HepG2 (cell line): ENCODE measurements around the gene RPS10. TPM values are rescaled to one million over a fixed set of nuclear protein-coding genes. Genes with fewer than 3 reads are reported as not detected.

ENCODE experiments used
- AHR ChIP-seq: IDR thresholded peaks from 2 replicates; pipeline ENCODE4 v1.6.1; 2018; ENCODE audit warnings: missing genetic modification reagents, missing compliant biosample characterization
- BCLAF1 ChIP-seq: fragments of 450-650 bp; IDR thresholded peaks from 2 replicates; pipeline ENCODE4 v1.6.1; 2017; ENCODE audit warnings: mild to moderate bottlenecking
- BHLHE40 ChIP-seq: IDR thresholded peaks from 2 replicates; pipeline ENCODE4 v1.6.1; 2011; ENCODE audit warnings: low read length, improper control_type of control experiment
- CERS6 ChIP-seq: sonication (generic); formaldehyde crosslinking; IDR thresholded peaks from 2 replicates; pipeline ENCODE4 v1.5.0; 2020; ENCODE audit warnings: missing genetic modification reagents
- ELF4 ChIP-seq: sonication (generic); formaldehyde crosslinking; IDR thresholded peaks from 2 replicates; pipeline ENCODE4 v1.5.0; 2020; ENCODE audit warnings: missing genetic modification reagents, mild to moderate bottlenecking, moderate library complexity, borderline replicate concordance
- MBNL3 ChIP-seq: fragments of 250-450 bp; sonication (Bioruptor Pico); conservative IDR thresholded peaks from 2 replicates; pipeline ENCODE4 v1.8.0; 2022; ENCODE audit warnings: mild to moderate bottlenecking, inconsistent platforms
- NCOA2 ChIP-seq: sonication (generic); formaldehyde crosslinking; IDR thresholded peaks from 2 replicates; pipeline ENCODE4 v1.8.0; 2022; ENCODE audit warnings: inconsistent platforms
- PRDM4 ChIP-seq: sonication (generic); formaldehyde crosslinking; IDR thresholded peaks from 2 replicates; pipeline ENCODE4 v1.9.0; 2021; ENCODE audit warnings: missing genetic modification reagents, borderline replicate concordance
- SALL2 ChIP-seq: sonication (generic); formaldehyde crosslinking; IDR thresholded peaks from 2 replicates; pipeline ENCODE4 v1.8.1; 2023; ENCODE audit warnings: mild to moderate bottlenecking, missing genetic modification reagents, inconsistent platforms
- SIX1 ChIP-seq: sonication (generic); formaldehyde crosslinking; IDR thresholded peaks from 2 replicates; pipeline ENCODE4 v1.4.0; 2020; ENCODE audit warnings: missing genetic modification reagents, borderline replicate concordance
- ZBTB26 ChIP-seq: IDR thresholded peaks from 2 replicates; pipeline ENCODE4 v1.6.1; 2016; ENCODE audit warnings: missing compliant biosample characterization, missing genetic modification reagents, borderline replicate concordance
- ZFP1 ChIP-seq: IDR thresholded peaks from 2 replicates; pipeline ENCODE4 v1.6.1; 2016
- ZFP91 ChIP-seq: sonication (generic); formaldehyde crosslinking; IDR thresholded peaks from 2 replicates; pipeline ENCODE4 v1.9.0; 2022; ENCODE audit warnings: missing genetic modification reagents, mild to moderate bottlenecking, borderline replicate concordance
- ZMAT5 ChIP-seq: sonication (generic); formaldehyde crosslinking; IDR thresholded peaks from 2 replicates; pipeline ENCODE4 v1.5.0; 2020; ENCODE audit warnings: mild to moderate bottlenecking, low read depth, missing genetic modification reagents, borderline replicate concordance
- ZNF441 ChIP-seq: sonication (generic); formaldehyde crosslinking; IDR thresholded peaks from 2 replicates; pipeline ENCODE4 v1.7.0; 2021; ENCODE audit warnings: missing genetic modification reagents, borderline replicate concordance
- ZNF749 ChIP-seq: sonication (generic); formaldehyde crosslinking; IDR thresholded peaks from 2 replicates; pipeline ENCODE4 v1.8.0; 2022; ENCODE audit warnings: mild to moderate bottlenecking, missing genetic modification reagents, moderate library complexity, borderline replicate concordance
- ZNF766 ChIP-seq: sonication (generic); formaldehyde crosslinking; IDR thresholded peaks from 2 replicates; pipeline ENCODE4 v1.5.0; 2020; ENCODE audit warnings: missing genetic modification reagents, borderline replicate concordance
- polyA plus RNA-seq, 8 experiments: library from polyadenylated mRNA; depleted of rRNA in 3 of 8; stranded (reverse) in 7 of 8; unstranded in 1 of 8; fragments of >200 nt; fragmentation: Illumina TruSeq in 4 of 8; extraction: Trizol in 4 of 8; gene quantifications; 2 replicates each; pipeline versions ENCODE4 v1.2.1 to v1.2.3, GENCODE V29; 2011 to 2016; ENCODE audit warnings: low read depth in 4 of 8, missing spikeins in 1 of 8, mixed read lengths in 1 of 8; ENCODE audit not compliant: insufficient read depth in 1 of 8
- total RNA-seq, 5 experiments: library from RNA; depleted of rRNA; stranded (reverse); fragments of >200 nt; fragmentation: Illumina TruSeq; extraction: Trizol; gene quantifications; 2 replicates each; pipeline ENCODE4 v1.2.3, GENCODE V29; 2016; ENCODE audit warnings: low read depth in 1 of 5
- TF ChIP-seq, protein P1 (sequence below): sonication (generic); IDR thresholded peaks from 2 replicates; pipeline ENCODE4 v1.6.1; 2016; ENCODE audit warnings: low read depth, borderline replicate concordance

Gene RPS10
- total and polyA plus RNA-seq, 2 of the 13 experiments (the other 11 are each of a cell fraction or from before 2014, with no cell fraction given): 2,909 to 4,648 TPM

- TF ChIP-seq PRDM4 (CRISPR knock-in tag) (no peak), MBNL3 (CRISPR knock-in tag) (no peak), ZNF766 (CRISPR knock-in tag) (0 out of 2 replicates have a peak, but pooled peaks have one; percentile 60), ZFP91 (CRISPR knock-in tag) (peak; percentile 91), ZBTB26 (peak; percentile 68; the same call in 1 of the 2 replicates), BCLAF1 (no peak), ZNF441 (CRISPR knock-in tag) (peak; percentile 72; the same call in 1 of the 2 replicates), BHLHE40 (peak; percentile 33), ELF4 (CRISPR knock-in tag) (no peak), SALL2 (peak; percentile 88), ZFP1 (peak; percentile 72; the same call in 1 of the 2 replicates), CERS6 (CRISPR knock-in tag) (0 out of 2 replicates have a peak, but pooled peaks have one; percentile 26), ZMAT5 (CRISPR knock-in tag) (no peak), SIX1 (CRISPR knock-in tag) (no peak; the same call in 1 of the 2 replicates), NCOA2 (CRISPR knock-in tag) (peak; percentile 62), ZNF749 (CRISPR knock-in tag) (0 out of 2 replicates have a peak, but pooled peaks have one; percentile 70), AHR (peak; percentile 93)
- TF ChIP-seq, protein P1, sequence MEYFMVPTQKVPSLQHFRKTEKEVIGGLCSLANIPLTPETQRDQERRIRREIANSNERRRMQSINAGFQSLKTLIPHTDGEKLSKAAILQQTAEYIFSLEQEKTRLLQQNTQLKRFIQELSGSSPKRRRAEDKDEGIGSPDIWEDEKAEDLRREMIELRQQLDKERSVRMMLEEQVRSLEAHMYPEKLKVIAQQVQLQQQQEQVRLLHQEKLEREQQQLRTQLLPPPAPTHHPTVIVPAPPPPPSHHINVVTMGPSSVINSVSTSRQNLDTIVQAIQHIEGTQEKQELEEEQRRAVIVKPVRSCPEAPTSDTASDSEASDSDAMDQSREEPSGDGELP: peak; percentile 42; the same call in 1 of the 2 replicates
These were observed 33.2 kb downstream of the RPS10 start, which contains the start of gene NUDT3 (continued) for GRCh38 chr6:34392497-34393190.
